ENCODE measurements around the gene LTO1.

DNA sequence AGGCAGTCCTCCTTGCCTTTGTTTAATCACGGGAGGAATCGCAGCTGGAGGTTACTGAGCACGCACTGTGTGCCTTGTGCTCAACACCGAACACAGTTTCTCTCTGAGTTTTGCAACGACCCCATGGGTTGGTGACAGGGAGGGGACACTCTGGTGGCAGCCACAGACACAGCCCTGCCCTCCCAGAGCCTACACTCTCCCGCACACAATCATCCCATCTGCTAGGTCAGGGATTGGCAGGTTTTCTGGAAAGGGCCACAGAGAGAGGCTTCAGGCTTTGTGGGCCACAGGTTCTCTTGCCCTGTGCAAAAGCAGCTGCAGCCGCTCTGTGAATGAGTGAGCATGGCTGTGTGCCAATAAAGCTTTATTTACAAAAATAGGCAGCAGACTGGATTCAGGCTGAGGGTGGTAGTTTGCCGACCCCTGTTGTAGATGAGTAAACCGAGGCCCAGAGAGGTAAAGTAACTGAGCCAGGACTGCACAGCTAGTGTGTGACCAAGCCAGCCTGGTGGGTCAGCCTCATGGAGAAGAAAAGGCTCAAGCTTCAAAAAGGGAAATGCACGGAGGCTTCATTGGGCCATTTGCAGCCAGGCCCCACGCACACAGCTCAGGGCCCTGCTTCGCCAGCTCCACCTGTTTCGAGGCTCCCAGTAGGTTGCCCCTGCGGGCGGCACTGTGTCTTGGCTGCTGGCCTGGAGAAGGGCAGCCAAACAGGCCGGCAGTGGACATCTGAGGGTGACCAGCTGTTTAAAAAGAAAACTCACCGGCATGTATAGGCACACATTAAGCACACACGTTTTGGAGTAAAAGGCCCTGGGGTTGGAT is 16.3 kb downstream of the LTO1 start:
- no peak for TF ChIP-seq CTCF (IDR thresholded peaks at IDR 0.05; ENCODE audit: insufficient read depth, low read length)
- TF ChIP-seq POLR2AphosphoS5 (IDR thresholded peaks at IDR 0.05; ENCODE audit: low read depth), result no peak
- TF ChIP-seq, protein P1, sequence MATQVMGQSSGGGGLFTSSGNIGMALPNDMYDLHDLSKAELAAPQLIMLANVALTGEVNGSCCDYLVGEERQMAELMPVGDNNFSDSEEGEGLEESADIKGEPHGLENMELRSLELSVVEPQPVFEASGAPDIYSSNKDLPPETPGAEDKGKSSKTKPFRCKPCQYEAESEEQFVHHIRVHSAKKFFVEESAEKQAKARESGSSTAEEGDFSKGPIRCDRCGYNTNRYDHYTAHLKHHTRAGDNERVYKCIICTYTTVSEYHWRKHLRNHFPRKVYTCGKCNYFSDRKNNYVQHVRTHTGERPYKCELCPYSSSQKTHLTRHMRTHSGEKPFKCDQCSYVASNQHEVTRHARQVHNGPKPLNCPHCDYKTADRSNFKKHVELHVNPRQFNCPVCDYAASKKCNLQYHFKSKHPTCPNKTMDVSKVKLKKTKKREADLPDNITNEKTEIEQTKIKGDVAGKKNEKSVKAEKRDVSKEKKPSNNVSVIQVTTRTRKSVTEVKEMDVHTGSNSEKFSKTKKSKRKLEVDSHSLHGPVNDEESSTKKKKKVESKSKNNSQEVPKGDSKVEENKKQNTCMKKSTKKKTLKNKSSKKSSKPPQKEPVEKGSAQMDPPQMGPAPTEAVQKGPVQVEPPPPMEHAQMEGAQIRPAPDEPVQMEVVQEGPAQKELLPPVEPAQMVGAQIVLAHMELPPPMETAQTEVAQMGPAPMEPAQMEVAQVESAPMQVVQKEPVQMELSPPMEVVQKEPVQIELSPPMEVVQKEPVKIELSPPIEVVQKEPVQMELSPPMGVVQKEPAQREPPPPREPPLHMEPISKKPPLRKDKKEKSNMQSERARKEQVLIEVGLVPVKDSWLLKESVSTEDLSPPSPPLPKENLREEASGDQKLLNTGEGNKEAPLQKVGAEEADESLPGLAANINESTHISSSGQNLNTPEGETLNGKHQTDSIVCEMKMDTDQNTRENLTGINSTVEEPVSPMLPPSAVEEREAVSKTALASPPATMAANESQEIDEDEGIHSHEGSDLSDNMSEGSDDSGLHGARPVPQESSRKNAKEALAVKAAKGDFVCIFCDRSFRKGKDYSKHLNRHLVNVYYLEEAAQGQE (IDR thresholded peaks at IDR 0.05; ENCODE audit: insufficient replicate concordance, low read depth), result no peak
- TF ChIP-seq GABPA (IDR thresholded peaks at IDR 0.05; ENCODE audit: low read depth), result no peak

Data from HL-60 (cell line).